MM.1S (cell line): Measurements from ENCODE around the gene TRHDE.

ENCODE experiments used
- DNase-seq: peaks from one replicate; pipeline ENCODE4 v3.0.0-alpha.2; 2015
- H2AFZ ChIP-seq: fragments of 300-600 bp; sonication (generic); 2 replicates; pipeline ENCODE4 v1.6.0; 2016; ENCODE audit warnings: antibody characterized with exemption, low read length
- H3F3A ChIP-seq: fragments of 300-600 bp; sonication (generic); 2 replicates; pipeline ENCODE4 v1.6.1; 2016; ENCODE audit warnings: mild to moderate bottlenecking, antibody characterized with exemption, low read length, moderate library complexity, mixed read lengths; ENCODE audit not compliant: insufficient read depth
- H3K27ac ChIP-seq: fragments of 300-600 bp; sonication (generic); 2 replicates; pipeline ENCODE4 v1.5.1; 2016; ENCODE audit warnings: mild to moderate bottlenecking, low read length
- H3K27me3 ChIP-seq: fragments of 300-600 bp; sonication (generic); replicated peaks from 2 replicates; pipeline ENCODE4 v1.6.0; 2016; ENCODE audit warnings: low read length; ENCODE audit not compliant: insufficient read depth
- H3K36me3 ChIP-seq: fragments of 300-600 bp; sonication (generic); replicated peaks from 2 replicates; pipeline ENCODE4 v1.6.1; 2016; ENCODE audit warnings: mild to moderate bottlenecking, low read length, mixed read lengths; ENCODE audit not compliant: insufficient read depth
- H3K4me1 ChIP-seq: fragments of 300-600 bp; sonication (generic); 2 replicates; pipeline ENCODE4 v1.6.1; 2016; ENCODE audit warnings: low read length, mixed read lengths
- H3K4me2 ChIP-seq: fragments of 300-600 bp; sonication (generic); 2 replicates; pipeline ENCODE4 v1.6.0; 2016; ENCODE audit warnings: low read depth, low read length
- H3K4me3 ChIP-seq: fragments of 300-600 bp; sonication (generic); 2 replicates; pipeline ENCODE4 v1.5.1; 2016; ENCODE audit warnings: low read length, mixed read lengths
- H3K79me2 ChIP-seq: fragments of 300-600 bp; sonication (generic); 2 replicates; pipeline ENCODE4 v1.6.1; 2016; ENCODE audit warnings: mixed run types, low read length, mixed read lengths
- H3K9ac ChIP-seq: fragments of 300-600 bp; sonication (generic); 2 replicates; pipeline ENCODE4 v1.6.1; 2016; ENCODE audit warnings: low read length, mixed read lengths
- H3K9me2 ChIP-seq: fragments of 300-600 bp; sonication (generic); replicated peaks from 2 replicates; pipeline ENCODE4 v1.6.1; 2016; ENCODE audit warnings: mild to moderate bottlenecking, low read length, mixed read lengths; ENCODE audit not compliant: insufficient read depth
- H3K9me3 ChIP-seq: fragments of 300-600 bp; sonication (generic); replicated peaks from 2 replicates; pipeline ENCODE4 v1.6.1; 2016; ENCODE audit warnings: mild to moderate bottlenecking, low read length, mixed read lengths; ENCODE audit not compliant: insufficient read depth
- H4K20me1 ChIP-seq: fragments of 300-600 bp; sonication (generic); 2 replicates; pipeline ENCODE4 v1.6.1; 2016; ENCODE audit warnings: mild to moderate bottlenecking, low read length, moderate library complexity, mixed read lengths; ENCODE audit not compliant: insufficient read depth
- CTCF ChIP-seq: fragments of 300-600 bp; sonication (generic); IDR thresholded peaks from 2 replicates; pipeline ENCODE4 v1.5.1; 2016; ENCODE audit warnings: antibody characterized with exemption, low read length, mixed read lengths
- EZH2 ChIP-seq: fragments of 300-600 bp; sonication (generic); optimal IDR thresholded peaks from 2 replicates; pipeline ENCODE3; 2017; ENCODE audit warnings: low read depth, mild to moderate bottlenecking, antibody characterized with exemption, low read length, mixed read lengths
- EZH2phosphoT487 ChIP-seq: fragments of 300-600 bp; sonication (generic); IDR thresholded peaks from 2 replicates; pipeline ENCODE4 v1.6.1; 2018; ENCODE audit warnings: antibody characterized with exemption, low read length

The TRHDE gene

GRCh38 chr12:72241552-72241951 is 30.6 kb upstream of the TRHDE start:
- Histone ChIP-seq H3K79me2 (no peaks in the 10 kb centered on the region), H3K36me3 (no peaks in the 10 kb centered on the region), H3K4me2 (no peak overlapping the region), H3K9ac (no peak overlapping the region), H3K9me2 (no peaks in the 10 kb centered on the region), H3K4me1 (no peaks in the 10 kb centered on the region), H3K27ac (no peak overlapping the region), H2AFZ (no peak overlapping the region), H4K20me1 (no peaks in the 10 kb centered on the region), H3F3A (no peaks in the 10 kb centered on the region), H3K4me3 (no peak overlapping the region), H3K9me3 (no peaks in the 10 kb centered on the region), H3K27me3 (no peaks in the 10 kb centered on the region)
- DNase-seq = no peak
- no peak for TF ChIP-seq EZH2
- TF ChIP-seq EZH2phosphoT487 = no peak

GRCh38 chr12:72242946-72243345 is 29.2 kb upstream of the TRHDE start:
- Histone ChIP-seq H3K9ac (no peak overlapping the region), H3K9me2 (no peaks in the 10 kb centered on the region), H3K36me3 (no peaks in the 10 kb centered on the region), H3K27ac (no peak overlapping the region), H3K27me3 (no peaks in the 10 kb centered on the region), H3K9me3 (no peaks in the 10 kb centered on the region), H3K4me1 (no peaks in the 10 kb centered on the region), H3K79me2 (no peaks in the 10 kb centered on the region), H2AFZ (no peak overlapping the region), H3K4me3 (no peak overlapping the region), H3F3A (no peaks in the 10 kb centered on the region), H4K20me1 (no peaks in the 10 kb centered on the region), H3K4me2 (no peak overlapping the region)
- no peak for DNase-seq
- no peak for TF ChIP-seq EZH2
- TF ChIP-seq CTCF = no peak
- no peak for TF ChIP-seq EZH2phosphoT487

- Histone ChIP-seq H3K4me1 (no peaks in the 10 kb centered on the region), H3K9me2 (no peaks in the 10 kb centered on the region), H3K9ac (no peak overlapping the region), H3K27ac (no peak overlapping the region), H2AFZ (no peak overlapping the region), H3K27me3 (no peaks in the 10 kb centered on the region), H4K20me1 (no peaks in the 10 kb centered on the region), H3K4me2 (no peak overlapping the region), H3K79me2 (no peaks in the 10 kb centered on the region), H3F3A (no peaks in the 10 kb centered on the region), H3K4me3 (no peak overlapping the region), H3K36me3 (no peaks in the 10 kb centered on the region), H3K9me3 (no peaks in the 10 kb centered on the region)
- TF ChIP-seq EZH2 (no peak), EZH2phosphoT487 (no peak), CTCF (no peak)
- no peak for DNase-seq
These were observed 25.8 kb upstream of the TRHDE start for GRCh38 chr12:72246370-72246769.

GRCh38 chr12:72250346-72250745 is 21.8 kb upstream of the TRHDE start:
- Histone ChIP-seq H3K27ac (no peak overlapping the region), H2AFZ (no peak overlapping the region), H3F3A (no peaks in the 10 kb centered on the region), H3K9me3 (no peaks in the 10 kb centered on the region), H4K20me1 (no peaks in the 10 kb centered on the region), H3K79me2 (no peaks in the 10 kb centered on the region), H3K4me2 (no peak overlapping the region), H3K27me3 (no peaks in the 10 kb centered on the region), H3K9ac (no peak overlapping the region), H3K36me3 (no peaks in the 10 kb centered on the region), H3K4me1 (no peaks in the 10 kb centered on the region), H3K4me3 (no peak overlapping the region), H3K9me2 (no peaks in the 10 kb centered on the region)
- TF ChIP-seq CTCF (no peak), EZH2 (no peak), EZH2phosphoT487 (no peak)
- DNase-seq = no peak
